Kidney (tissue), 14 donors: ENCODE results near the gene CAMK2A. TPM values are rescaled to one million over a fixed set of nuclear protein-coding genes. Genes with fewer than 3 reads are reported as not detected.

ENCODE experiments used
- DNase-seq, 5 donors: peaks; one replicate each; pipeline ENCODE4 v3.0.0-alpha.2; 2013 to 2020
- FAIRE-seq: peaks from 2 replicates; lab custom pipeline; 2012; peaks lifted over from hg19 to GRCh38; lab: Jason Lieb, UNC
- H3K27ac ChIP-seq, 2 donors: one replicate each; pipeline ENCODE4 v1.7.0; 2013; ENCODE audit warnings: low read depth in 2 of 2, low read length in 2 of 2, inconsistent platforms in 1 of 2
- H3K27me3 ChIP-seq: one replicate; pipeline ENCODE4 v1.7.1; 2013; ENCODE audit warnings: low read length, inconsistent platforms; ENCODE audit not compliant: control insufficient read depth, insufficient read depth
- H3K36me3 ChIP-seq, 3 donors: one replicate each; pipeline versions ENCODE4 v1.7.0 to v1.7.1; 2013; ENCODE audit warnings: low read length in 3 of 3, control low read depth in 1 of 3, inconsistent platforms in 1 of 3; ENCODE audit not compliant: insufficient read depth in 3 of 3, control insufficient read depth in 2 of 3
- H3K4me1 ChIP-seq, 3 donors: one replicate each; pipeline versions ENCODE4 v1.7.0 to v1.7.1; 2013; ENCODE audit warnings: low read length in 3 of 3, inconsistent platforms in 1 of 3, low read depth in 1 of 3; ENCODE audit not compliant: control insufficient read depth in 2 of 3, insufficient read depth in 2 of 3
- H3K4me3 ChIP-seq, 3 donors: one replicate each; pipeline versions ENCODE4 v1.7.0 to v1.8.1; 2013; ENCODE audit warnings: low read length in 3 of 3, control low read depth in 1 of 3, inconsistent platforms in 1 of 3
- H3K9ac ChIP-seq, 3 donors: one replicate each; pipeline versions ENCODE4 v1.7.0 to v1.7.1; 2013; ENCODE audit warnings: low read length in 3 of 3, control low read depth in 1 of 3, inconsistent platforms in 1 of 3
- H3K9me3 ChIP-seq, 3 donors: one replicate each; pipeline versions ENCODE4 v1.7.0 to v1.7.1; 2013; ENCODE audit warnings: low read length in 3 of 3, control low read depth in 1 of 3, inconsistent platforms in 1 of 3; ENCODE audit not compliant: control insufficient read depth in 2 of 3, insufficient read depth in 1 of 3
- intact Hi-C: fragments of 100-400 bp; cut with DNase I; formaldehyde crosslinking; loops from one replicate; pipeline ENCODE4 v1.11.1; 2022
- polyA plus RNA-seq: library from polyadenylated mRNA; stranded (reverse); fragments of 350-450 nt; fragmentation: Illumina TruSeq; extraction: RNeasy Lipid Tissue Mini Kit (QIAGEN cat#74804); gene quantifications from one replicate; pipeline ENCODE4 v1.2.3, GENCODE V29; 2014; ENCODE audit warnings: low read depth, low replicate concordance; ENCODE audit not compliant: insufficient read depth
- total RNA-seq: library from RNA; stranded (reverse); fragmentation: NEBNext Ultra II Directional; extraction: Animal tissue kit (Norgen Biotek cat#: 25700); gene quantifications from one replicate; pipeline ENCODE4 v1.2.1, GENCODE V29; 2021
- TF ChIP-seq, protein P1 (sequence below): IDR thresholded peaks from 3 replicates; pipeline ENCODE4 v1.5.1; 2012; ENCODE audit warnings: mild to moderate bottlenecking, moderate library complexity, borderline replicate concordance; ENCODE audit not compliant: insufficient read depth; ENCODE audit errors: extremely low read depth
- donor health status: control.
- donor health status: control.
- donor health status: control.
- donor health status: control.
- donor health status: control.
- donor health status: DM: yes; HTN: yes; CAD: no.
- donor health status: Normal renal cell carcinoma (clear cell type).

The CAMK2A gene
- total and polyA plus RNA-seq, 2 donors from 2014 or later = 0.28 to 0.90 TPM

DNA sequence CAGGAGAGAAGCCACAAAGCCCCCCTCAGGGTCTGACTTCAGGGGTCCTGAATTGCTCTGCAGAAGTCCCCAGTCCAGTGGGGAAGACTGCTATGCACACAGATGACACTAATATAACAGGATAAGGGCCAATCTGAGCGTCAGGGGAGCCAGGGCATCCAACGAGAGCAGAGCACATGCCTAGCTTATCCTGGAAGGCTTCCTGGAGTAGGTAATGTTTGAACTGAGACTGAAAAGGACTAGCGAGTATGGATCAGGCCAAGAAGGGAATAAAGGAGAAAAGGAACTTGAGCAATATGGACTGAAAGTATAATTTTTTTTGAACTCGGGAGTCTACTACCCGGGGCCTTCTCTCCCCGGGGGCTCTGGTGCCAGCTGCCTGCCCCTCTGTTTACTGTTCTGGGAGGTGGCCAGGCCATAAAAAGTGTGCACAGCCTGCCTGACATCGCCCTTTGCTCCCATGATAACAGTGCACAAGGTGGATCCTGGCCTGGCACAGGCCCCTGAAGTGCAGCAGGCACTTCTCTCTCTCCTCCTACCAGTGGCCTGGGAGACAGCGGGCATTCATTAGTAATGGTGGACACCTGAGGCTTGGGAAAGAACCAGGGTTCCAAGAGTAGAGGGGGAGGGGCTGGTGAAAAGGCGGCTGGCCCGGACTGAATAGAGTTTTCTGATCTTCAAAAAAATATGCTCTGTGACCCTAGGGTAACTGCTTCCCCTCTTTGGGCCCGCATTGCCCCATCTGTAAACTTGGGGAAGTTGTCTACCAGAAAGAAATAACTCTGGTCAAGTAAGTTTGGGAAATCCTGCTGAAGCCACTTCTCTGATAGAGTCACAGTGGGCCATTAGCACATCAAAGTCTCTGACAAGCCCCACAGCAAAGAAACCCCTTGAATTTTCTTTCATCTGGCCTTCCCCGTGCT is 104.3 kb downstream of the CAMK2A start:
- H3K27me3 ChIP-seq = peaks cover 4% of the 10 kb centered on the region
- no peaks in the 10 kb centered on the region for H3K9me3 ChIP-seq
- intact Hi-C loops = no loop called here
- peaks cover 0 to 7% (median 6%) of the 10 kb centered on the region in 3 donors for H3K4me1 ChIP-seq
- peak overlapping the region in 1 of 2 donors; percentile 27 for H3K27ac ChIP-seq
- H3K9ac ChIP-seq = no peak overlapping the region
- TF ChIP-seq, protein P1, sequence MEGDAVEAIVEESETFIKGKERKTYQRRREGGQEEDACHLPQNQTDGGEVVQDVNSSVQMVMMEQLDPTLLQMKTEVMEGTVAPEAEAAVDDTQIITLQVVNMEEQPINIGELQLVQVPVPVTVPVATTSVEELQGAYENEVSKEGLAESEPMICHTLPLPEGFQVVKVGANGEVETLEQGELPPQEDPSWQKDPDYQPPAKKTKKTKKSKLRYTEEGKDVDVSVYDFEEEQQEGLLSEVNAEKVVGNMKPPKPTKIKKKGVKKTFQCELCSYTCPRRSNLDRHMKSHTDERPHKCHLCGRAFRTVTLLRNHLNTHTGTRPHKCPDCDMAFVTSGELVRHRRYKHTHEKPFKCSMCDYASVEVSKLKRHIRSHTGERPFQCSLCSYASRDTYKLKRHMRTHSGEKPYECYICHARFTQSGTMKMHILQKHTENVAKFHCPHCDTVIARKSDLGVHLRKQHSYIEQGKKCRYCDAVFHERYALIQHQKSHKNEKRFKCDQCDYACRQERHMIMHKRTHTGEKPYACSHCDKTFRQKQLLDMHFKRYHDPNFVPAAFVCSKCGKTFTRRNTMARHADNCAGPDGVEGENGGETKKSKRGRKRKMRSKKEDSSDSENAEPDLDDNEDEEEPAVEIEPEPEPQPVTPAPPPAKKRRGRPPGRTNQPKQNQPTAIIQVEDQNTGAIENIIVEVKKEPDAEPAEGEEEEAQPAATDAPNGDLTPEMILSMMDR = no peak
- FAIRE-seq = no peak
- no peaks in the 10 kb centered on the region for H3K36me3 ChIP-seq
- DNase-seq = no peak
- no peak overlapping the region for H3K4me3 ChIP-seq

DNA sequence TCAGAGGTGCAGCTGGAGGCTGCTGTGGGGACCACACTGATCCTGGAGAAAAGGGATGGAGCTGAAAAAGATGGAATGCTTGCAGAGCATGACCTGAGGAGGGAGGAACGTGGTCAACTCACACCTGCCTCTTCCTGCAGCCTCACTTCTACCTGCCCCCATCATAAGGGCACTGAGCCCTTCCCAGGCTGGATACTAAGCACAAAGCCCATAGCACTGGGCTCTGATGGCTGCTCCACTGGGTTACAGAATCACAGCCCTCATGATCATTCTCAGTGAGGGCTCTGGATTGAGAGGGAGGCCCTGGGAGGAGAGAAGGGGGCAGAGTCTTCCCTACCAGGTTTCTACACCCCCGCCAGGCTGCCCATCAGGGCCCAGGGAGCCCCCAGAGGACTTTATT is 105.6 kb downstream of the CAMK2A start:
- Histone ChIP-seq H3K36me3 (no peaks in the 10 kb centered on the region), H3K27ac (no peak overlapping the region), H3K9ac (no peak overlapping the region), H3K4me1 (peaks cover 0 to 16% (median 2%) of the 10 kb centered on the region in 3 donors), H3K27me3 (no peaks in the 10 kb centered on the region), H3K9me3 (no peaks in the 10 kb centered on the region), H3K4me3 (no peak overlapping the region)
- no peak for FAIRE-seq
- TF ChIP-seq, protein P1 = no peak
- no peak for DNase-seq
- intact Hi-C loops = no loop called here

DNA sequence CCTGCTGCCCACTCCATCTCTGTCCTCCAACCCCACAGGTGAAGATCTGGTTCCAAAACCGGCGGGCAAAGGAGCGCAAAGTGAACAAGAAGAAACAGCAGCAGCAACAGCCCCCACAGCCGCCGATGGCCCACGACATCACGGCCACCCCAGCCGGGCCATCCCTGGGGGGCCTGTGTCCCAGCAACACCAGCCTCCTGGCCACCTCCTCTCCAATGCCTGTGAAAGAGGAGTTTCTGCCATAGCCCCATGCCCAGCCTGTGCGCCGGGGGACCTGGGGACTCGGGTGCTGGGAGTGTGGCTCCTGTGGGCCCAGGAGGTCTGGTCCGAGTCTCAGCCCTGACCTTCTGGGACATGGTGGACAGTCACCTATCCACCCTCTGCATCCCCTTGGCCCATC is 106.1 kb downstream of the CAMK2A start:
- H3K4me3 ChIP-seq = no peak overlapping the region
- intact Hi-C loops = no loop called here
- no peak overlapping the region for H3K27ac ChIP-seq
- FAIRE-seq (no peak), DNase-seq (no peak)
- no peaks in the 10 kb centered on the region for H3K9me3 ChIP-seq
- no peak overlapping the region for H3K9ac ChIP-seq
- peaks cover 0 to 18% (median 2%) of the 10 kb centered on the region in 3 donors for H3K4me1 ChIP-seq
- TF ChIP-seq, protein P1 = no peak
- H3K36me3 ChIP-seq = no peaks in the 10 kb centered on the region
- H3K27me3 ChIP-seq = no peaks in the 10 kb centered on the region
